Neural progenitor cell (in vitro differentiated cells): ENCODE data around the gene TMEM185B. TPM values are rescaled to one million over a fixed set of nuclear protein-coding genes. Genes with fewer than 3 reads are reported as not detected.

Experiments used
- DNase-seq: peaks from one replicate; pipeline ENCODE4 v3.0.0-alpha.2; 2016; ENCODE audit warnings: low spot score
- H2AFZ ChIP-seq: fragments of 200-600 bp; sonication (generic); replicated peaks from 2 replicates; pipeline ENCODE4 v1.6.1; 2016; ENCODE audit warnings: antibody characterized with exemption
- H3F3A ChIP-seq: fragments of 200-600 bp; sonication (generic); 2 replicates; pipeline ENCODE4 v1.6.1; 2016; ENCODE audit warnings: antibody characterized with exemption, low read depth
- H3K27ac ChIP-seq: fragments of 200-600 bp; sonication (generic); 2 replicates; pipeline ENCODE4 v1.5.1; 2016; ENCODE audit warnings: mild to moderate bottlenecking
- H3K27me3 ChIP-seq: fragments of 200-600 bp; sonication (generic); 2 replicates; pipeline ENCODE4 v1.6.1; 2016; ENCODE audit warnings: mild to moderate bottlenecking, moderate library complexity
- H3K36me3 ChIP-seq: fragments of 200-600 bp; sonication (generic); 2 replicates; pipeline ENCODE4 v1.5.1; 2016
- H3K4me1 ChIP-seq: fragments of 200-600 bp; sonication (generic); 2 replicates; pipeline ENCODE4 v1.6.1; 2016; ENCODE audit warnings: mixed run types
- H3K4me2 ChIP-seq: fragments of 200-600 bp; sonication (generic); 2 replicates; pipeline ENCODE4 v1.6.1; 2016
- H3K4me3 ChIP-seq: fragments of 200-600 bp; sonication (generic); 2 replicates; pipeline ENCODE4 v1.5.1; 2016
- H3K79me2 ChIP-seq: fragments of 200-600 bp; sonication (generic); 2 replicates; pipeline ENCODE4 v1.6.1; 2016; ENCODE audit warnings: low read depth
- H3K9ac ChIP-seq: fragments of 200-600 bp; sonication (generic); 2 replicates; pipeline ENCODE4 v1.6.1; 2016
- H3K9me3 ChIP-seq: fragments of 200-600 bp; sonication (generic); 2 replicates; pipeline ENCODE4 v1.5.1; 2016; ENCODE audit warnings: low read depth
- H4K20me1 ChIP-seq: fragments of 200-600 bp; sonication (generic); 2 replicates; pipeline ENCODE4 v1.6.1; 2016; ENCODE audit warnings: low read depth
- H3K27ac Mint-ChIP-seq: 3 replicates; pipeline ENCODE4 v1.8.0; 2021; ENCODE audit warnings: mixed read lengths
- H3K27me3 Mint-ChIP-seq: 2 replicates; pipeline ENCODE4 v1.8.0; 2022; ENCODE audit warnings: low read depth, mild to moderate bottlenecking, inconsistent platforms, moderate library complexity, mixed read lengths; ENCODE audit not compliant: insufficient read depth
- H3K36me3 Mint-ChIP-seq: 3 replicates; pipeline ENCODE4 v1.8.0; 2021; ENCODE audit warnings: mixed read lengths
- H3K4me1 Mint-ChIP-seq: 3 replicates; pipeline ENCODE4 v1.8.0; 2021; ENCODE audit warnings: mixed read lengths
- H3K4me3 Mint-ChIP-seq: 3 replicates; pipeline ENCODE4 v1.8.0; 2021; ENCODE audit warnings: mild to moderate bottlenecking, moderate library complexity, mixed read lengths
- H3K9me3 Mint-ChIP-seq: 3 replicates; pipeline ENCODE4 v1.8.0; 2020; ENCODE audit warnings: mixed read lengths
- EZH2 ChIP-seq: fragments of 200-600 bp; sonication (generic); IDR thresholded peaks from 2 replicates; pipeline ENCODE4 v1.6.1; 2017; ENCODE audit warnings: antibody characterized with exemption, mild to moderate bottlenecking, moderate library complexity
- EZH2phosphoT487 ChIP-seq: fragments of 200-600 bp; sonication (generic); IDR thresholded peaks from 2 replicates; pipeline ENCODE4 v1.6.1; 2017; ENCODE audit warnings: antibody characterized with exemption
- total RNA-seq: library from RNA; depleted of rRNA; stranded (reverse); fragments of >200 nt; gene quantifications from 2 replicates; pipeline ENCODE4 v1.2.3, GENCODE V29; 2015; ENCODE audit warnings: low replicate concordance
- TF ChIP-seq, protein P1 (sequence below): fragments of 200-600 bp; sonication (generic); IDR thresholded peaks from 2 replicates; pipeline ENCODE4 v1.5.1; 2017; ENCODE audit warnings: antibody characterized with exemption, mild to moderate bottlenecking

Gene TMEM185B
- total RNA-seq, 1 donor from 2014 or later = 11.1 TPM

DNA sequence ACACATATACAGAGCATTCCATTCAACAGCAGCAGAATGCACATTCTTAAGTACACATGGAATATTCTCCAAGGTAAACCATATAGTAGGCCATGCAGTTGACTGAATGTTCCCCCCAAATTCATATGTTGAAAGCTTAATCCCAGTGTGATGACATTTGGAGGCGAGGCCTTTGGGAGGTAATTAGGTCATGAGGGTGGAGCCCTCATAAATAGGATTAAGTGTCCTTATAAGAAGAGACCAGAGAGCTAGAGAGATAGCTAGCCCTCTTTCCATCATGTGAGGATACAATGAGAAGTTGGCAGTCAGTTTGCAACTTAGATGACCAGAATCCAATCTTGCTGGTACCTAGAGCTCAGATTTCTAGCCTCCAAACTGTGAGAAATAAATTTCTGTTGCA, 27.6 kb downstream of the TMEM185B start:
- H3K27ac Mint-ChIP-seq = no peak overlapping the region
- H3K9ac ChIP-seq = no peak overlapping the region
- H3K36me3 ChIP-seq = no peaks in the 10 kb centered on the region
- no peak overlapping the region for H3K27ac ChIP-seq
- H3K4me3 Mint-ChIP-seq = no peak overlapping the region
- no peaks in the 10 kb centered on the region for H3K4me1 Mint-ChIP-seq
- TF ChIP-seq EZH2phosphoT487 (no peak), EZH2 (no peak)
- TF ChIP-seq, protein P1, sequence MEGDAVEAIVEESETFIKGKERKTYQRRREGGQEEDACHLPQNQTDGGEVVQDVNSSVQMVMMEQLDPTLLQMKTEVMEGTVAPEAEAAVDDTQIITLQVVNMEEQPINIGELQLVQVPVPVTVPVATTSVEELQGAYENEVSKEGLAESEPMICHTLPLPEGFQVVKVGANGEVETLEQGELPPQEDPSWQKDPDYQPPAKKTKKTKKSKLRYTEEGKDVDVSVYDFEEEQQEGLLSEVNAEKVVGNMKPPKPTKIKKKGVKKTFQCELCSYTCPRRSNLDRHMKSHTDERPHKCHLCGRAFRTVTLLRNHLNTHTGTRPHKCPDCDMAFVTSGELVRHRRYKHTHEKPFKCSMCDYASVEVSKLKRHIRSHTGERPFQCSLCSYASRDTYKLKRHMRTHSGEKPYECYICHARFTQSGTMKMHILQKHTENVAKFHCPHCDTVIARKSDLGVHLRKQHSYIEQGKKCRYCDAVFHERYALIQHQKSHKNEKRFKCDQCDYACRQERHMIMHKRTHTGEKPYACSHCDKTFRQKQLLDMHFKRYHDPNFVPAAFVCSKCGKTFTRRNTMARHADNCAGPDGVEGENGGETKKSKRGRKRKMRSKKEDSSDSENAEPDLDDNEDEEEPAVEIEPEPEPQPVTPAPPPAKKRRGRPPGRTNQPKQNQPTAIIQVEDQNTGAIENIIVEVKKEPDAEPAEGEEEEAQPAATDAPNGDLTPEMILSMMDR = no peak
- no peak for DNase-seq
- no peaks in the 10 kb centered on the region for H3K4me1 ChIP-seq
- H3K4me3 ChIP-seq = no peak overlapping the region
- no peaks in the 10 kb centered on the region for H4K20me1 ChIP-seq
- no peaks in the 10 kb centered on the region for H3K79me2 ChIP-seq
- H3K36me3 Mint-ChIP-seq = no peaks in the 10 kb centered on the region
- H3K4me2 ChIP-seq = no peak overlapping the region
- no peaks in the 10 kb centered on the region for H3K27me3 ChIP-seq
- no peaks in the 10 kb centered on the region for H3K9me3 ChIP-seq
- H3K9me3 Mint-ChIP-seq = peaks cover 37% of the 10 kb centered on the region
- no peaks in the 10 kb centered on the region for H3F3A ChIP-seq
- no peak overlapping the region for H2AFZ ChIP-seq
- no peaks in the 10 kb centered on the region for H3K27me3 Mint-ChIP-seq

DNA sequence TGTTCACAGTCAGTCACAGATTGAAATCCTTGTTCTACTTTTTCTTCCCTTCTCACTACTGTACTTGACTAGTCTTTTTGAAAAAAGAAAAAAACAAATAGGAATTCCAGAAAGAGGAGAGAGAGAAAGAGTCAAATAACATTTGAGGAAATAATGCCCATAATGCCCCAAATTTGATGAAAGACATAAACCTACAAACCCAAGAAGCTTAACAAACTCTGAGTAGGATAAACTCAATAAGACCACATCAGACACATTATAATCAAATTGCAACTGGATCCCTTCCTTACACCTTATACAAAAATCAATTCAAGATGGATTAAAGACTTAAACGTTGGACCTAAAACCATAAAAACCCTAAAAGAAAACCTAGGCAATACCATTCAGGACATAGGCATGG, 30.9 kb downstream of the TMEM185B start:
- Mint-ChIP-seq H3K27ac (no peak overlapping the region), H3K4me3 (no peak overlapping the region), H3K36me3 (no peaks in the 10 kb centered on the region), H3K9me3 (peaks cover 23% of the 10 kb centered on the region), H3K27me3 (no peaks in the 10 kb centered on the region), H3K4me1 (no peaks in the 10 kb centered on the region)
- no peaks in the 10 kb centered on the region for H3K27me3 ChIP-seq
- DNase-seq = no peak
- H2AFZ ChIP-seq = no peak overlapping the region
- H3F3A ChIP-seq = no peaks in the 10 kb centered on the region
- no peaks in the 10 kb centered on the region for H3K79me2 ChIP-seq
- H3K9ac ChIP-seq = no peak overlapping the region
- no peaks in the 10 kb centered on the region for H3K36me3 ChIP-seq
- no peaks in the 10 kb centered on the region for H3K9me3 ChIP-seq
- TF ChIP-seq, protein P1 = no peak
- TF ChIP-seq EZH2 (no peak), EZH2phosphoT487 (no peak)
- no peaks in the 10 kb centered on the region for H3K4me1 ChIP-seq
- no peak overlapping the region for H3K4me3 ChIP-seq
- H4K20me1 ChIP-seq = no peaks in the 10 kb centered on the region
- H3K4me2 ChIP-seq = no peak overlapping the region
- H3K27ac ChIP-seq = no peak overlapping the region

DNA sequence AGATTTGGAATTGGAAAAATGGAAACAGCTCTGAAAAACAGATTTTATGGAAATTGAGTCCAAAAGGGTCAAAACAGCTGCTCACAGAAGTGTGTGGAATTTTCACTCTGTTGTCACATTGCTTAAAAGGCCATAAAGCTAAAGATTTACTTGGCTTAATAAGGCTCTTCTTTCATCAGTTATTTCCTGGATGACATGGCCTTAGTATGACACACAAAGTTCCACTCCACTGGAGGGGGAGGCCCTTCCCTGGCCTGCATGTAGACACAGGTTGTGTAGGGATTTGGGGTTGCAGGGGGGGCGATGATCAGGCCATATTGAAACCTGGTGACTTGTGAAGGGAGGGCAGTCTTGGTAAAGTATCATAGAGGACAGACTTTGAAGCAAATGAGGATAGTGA, 34.0 kb downstream of the TMEM185B start:
- Mint-ChIP-seq H3K36me3 (peaks cover 8% of the 10 kb centered on the region), H3K27me3 (peaks cover 7% of the 10 kb centered on the region), H3K27ac (no peak overlapping the region), H3K9me3 (peaks cover 24% of the 10 kb centered on the region), H3K4me1 (no peaks in the 10 kb centered on the region), H3K4me3 (no peak overlapping the region)
- Histone ChIP-seq H3K4me3 (no peak overlapping the region), H3K9ac (no peak overlapping the region), H3F3A (no peaks in the 10 kb centered on the region), H2AFZ (no peak overlapping the region), H4K20me1 (no peaks in the 10 kb centered on the region), H3K9me3 (no peaks in the 10 kb centered on the region), H3K27ac (no peak overlapping the region), H3K4me1 (no peaks in the 10 kb centered on the region), H3K36me3 (no peaks in the 10 kb centered on the region), H3K27me3 (no peaks in the 10 kb centered on the region), H3K79me2 (no peaks in the 10 kb centered on the region), H3K4me2 (no peak overlapping the region)
- TF ChIP-seq EZH2 (no peak), EZH2phosphoT487 (no peak)
- TF ChIP-seq, protein P1 = no peak
- DNase-seq = no peak
